H1 (cell line): ENCODE measurements around the gene PQBP1.
A peak's percentile ranks its signal among the peaks of the same experiment; 100 is the strongest.

Experiments used
- BRCA1 ChIP-seq: IDR thresholded peaks from 2 replicates; pipeline ENCODE4 v1.6.1; 2012; ENCODE audit warnings: low read depth, low read length, improper control_type of control experiment
- CHD7 ChIP-seq: fragments of 300-600 bp; sonication (generic); IDR thresholded peaks from 2 replicates; pipeline ENCODE4 v1.7.1; 2012; ENCODE audit warnings: low read length, moderate library complexity, mild to moderate bottlenecking, inconsistent platforms; ENCODE audit not compliant: insufficient replicate concordance
- CTCF ChIP-seq, 3 experiments: IDR thresholded peaks; 1 replicate in 2 of 3; 2 replicates in 1 of 3; pipeline versions ENCODE4 v1.5.1 to v1.6.1; 2011; ENCODE audit warnings: low read length in 3 of 3, mild to moderate bottlenecking in 3 of 3, inconsistent platforms in 2 of 3, low read depth in 1 of 3, moderate library complexity in 1 of 3; ENCODE audit not compliant: insufficient read depth in 1 of 3; ENCODE audit errors: control extremely low read depth in 1 of 3
- EGR1 ChIP-seq: IDR thresholded peaks from 2 replicates; pipeline ENCODE4 v1.6.1; 2011; ENCODE audit warnings: low read depth, low read length, borderline replicate concordance
- EZH2 ChIP-seq: fragments of 200-600 bp; sonication (generic); IDR thresholded peaks from 2 replicates; pipeline ENCODE4 v1.7.1; 2012; ENCODE audit warnings: low read depth, mild to moderate bottlenecking, moderate library complexity, low read length, inconsistent platforms; ENCODE audit not compliant: severe bottlenecking
- JUND ChIP-seq: IDR thresholded peaks from 2 replicates; pipeline ENCODE4 v1.6.1; 2011; ENCODE audit warnings: mild to moderate bottlenecking, improper control_type of control experiment, low read length
- KDM5A ChIP-seq: fragments of 200-600 bp; IDR thresholded peaks from 2 replicates; pipeline ENCODE4 v1.7.1; 2012; ENCODE audit warnings: mild to moderate bottlenecking, low read length, inconsistent platforms, mixed read lengths
- POLR2A ChIP-seq, 2 experiments: IDR thresholded peaks; 1 replicate in 1 of 2; 2 replicates in 1 of 2; pipeline ENCODE4 v1.6.1; 2011; ENCODE audit warnings: low read depth in 2 of 2, low read length in 2 of 2, mild to moderate bottlenecking in 2 of 2; ENCODE audit errors: control extremely low read depth in 1 of 2
- SIN3A ChIP-seq, 2 experiments: IDR thresholded peaks in 1 of 2; conservative IDR thresholded peaks in 1 of 2; 2 replicates each; pipeline ENCODE4 v1.6.1; 2011 to 2012; ENCODE audit warnings: low read length in 2 of 2, improper control_type of control experiment in 1 of 2, low read depth in 1 of 2, mild to moderate bottlenecking in 1 of 2
- SP1 ChIP-seq: IDR thresholded peaks from 2 replicates; pipeline ENCODE4 v1.6.1; 2011; ENCODE audit warnings: low read depth, low read length
- SP2 ChIP-seq: IDR thresholded peaks from 2 replicates; pipeline ENCODE4 v1.6.1; 2012; ENCODE audit warnings: mild to moderate bottlenecking, low read length, inconsistent platforms
- TEAD4 ChIP-seq: IDR thresholded peaks from 2 replicates; pipeline ENCODE4 v1.6.1; 2012; ENCODE audit warnings: low read depth, low read length, inconsistent platforms, mixed read lengths
- YY1 ChIP-seq: IDR thresholded peaks from 2 replicates; pipeline ENCODE4 v1.6.1; 2011; ENCODE audit warnings: low read depth, mild to moderate bottlenecking, low read length

GRCh38 chrX:48911412-48912182 lies 13.9 kb downstream of the PQBP1 start, which contains the start of gene SLC35A2:
- no peak for TF ChIP-seq POLR2A (IDR thresholded peaks at IDR 0.05; ENCODE audit: control extremely low read depth in 1 of 2, low read depth in 2 of 2, low read length in 2 of 2)
- TF ChIP-seq CTCF (IDR thresholded peaks at IDR 0.05; ENCODE audit: control extremely low read depth in 1 of 3, insufficient read depth in 1 of 3, low read depth in 1 of 3, low read length in 3 of 3), result no peak
- peak; percentile 23 for TF ChIP-seq CHD7
- no peak for TF ChIP-seq JUND
- TF ChIP-seq KDM5A, result no peak
- no peak for TF ChIP-seq BRCA1
- no peak for TF ChIP-seq SP1
- no peak for TF ChIP-seq EZH2
- peak; percentile 70 for TF ChIP-seq YY1
- TF ChIP-seq SP2, result no peak
- no peak for TF ChIP-seq TEAD4
- no peak for TF ChIP-seq SIN3A (conservative IDR thresholded peaks at IDR 0.05 in 1 of 2, IDR thresholded peaks at IDR 0.05 in 1 of 2; ENCODE audit: low read depth in 1 of 2, low read length in 2 of 2)
- TF ChIP-seq EGR1, result no peak
